LHCN-M2 (cell line): ENCODE data around the gene KIF12. TPM values are rescaled to one million over a fixed set of nuclear protein-coding genes. Genes with fewer than 3 reads are reported as not detected.
"Not testable (repeated sequence)": the region's sequence is repeated elsewhere in the genome, so short reads cannot be mapped to it uniquely, and the experiment has no call there.

ENCODE experiments used
- DNase-seq: peaks from one replicate; pipeline ENCODE4 v3.0.0-alpha.2; 2012; ENCODE audit warnings: low read depth
- total RNA-seq: library from RNA; depleted of rRNA; stranded (reverse); fragments of >200 nt; gene quantifications from 2 replicates; pipeline ENCODE4 v1.2.3, GENCODE V29; 2014

KIF12 gene
- total RNA-seq, 1 experiment from 2014 or later: not detected

GRCh38 chr9:114085387-114085789 lies 13.7 kb downstream of the KIF12 start:
- no peak for DNase-seq

- DNase-seq: no peak
Observed at GRCh38 chr9:114084282-114085073, 14.6 kb downstream of the KIF12 start.

GRCh38 chr9:114083666-114084065 lies 15.4 kb downstream of the KIF12 start:
- no peak for DNase-seq

GRCh38 chr9:114082763-114083412 lies 16.2 kb downstream of the KIF12 start:
- DNase-seq: not testable (repeated sequence)

- DNase-seq: peak; percentile 78
Observed at GRCh38 chr9:114082017-114082762, 16.9 kb downstream of the KIF12 start.

- no peak for DNase-seq
Observed at GRCh38 chr9:114081441-114082016, 17.6 kb downstream of the KIF12 start.

GRCh38 chr9:114080773-114081440 lies 18.2 kb downstream of the KIF12 start:
- DNase-seq: no peak

- no peak for DNase-seq
Observed at GRCh38 chr9:114080195-114080772, 18.8 kb downstream of the KIF12 start.

- DNase-seq: no peak
Observed at GRCh38 chr9:114078781-114079156, 20.3 kb downstream of the KIF12 start.

- no peak for DNase-seq
Observed at GRCh38 chr9:114078021-114078780, 20.9 kb downstream of the KIF12 start, which contains the start of gene AMBP. AMBP (minus strand) TSS chr9:114078300; CDS start chr9:114078209, 91 bp downstream.

GRCh38 chr9:114077162-114077837 lies 21.8 kb downstream of the KIF12 start:
- no peak for DNase-seq

- no peak for DNase-seq
Observed at GRCh38 chr9:114076237-114077161, 22.6 kb downstream of the KIF12 start.

- DNase-seq: no peak
Observed at GRCh38 chr9:114075602-114076001, 23.5 kb downstream of the KIF12 start.

GRCh38 chr9:114072184-114073140 lies 26.6 kb downstream of the KIF12 start:
- DNase-seq: no peak

- no peak for DNase-seq
Observed at GRCh38 chr9:114071197-114071795, 27.8 kb downstream of the KIF12 start.

GRCh38 chr9:114070188-114071103 lies 28.6 kb downstream of the KIF12 start:
- no peak for DNase-seq
